ENCODE results near the gene TIAM2.

TIAM2 gene

GRCh38 chr6:155291291-155291690, 296.2 kb downstream of the TIAM2 start:
- no peak for DNase-seq (ENCODE audit: low read depth)
- no peak overlapping the region for H3K4me3 ChIP-seq (ENCODE audit: low read depth, low read length)

DNA sequence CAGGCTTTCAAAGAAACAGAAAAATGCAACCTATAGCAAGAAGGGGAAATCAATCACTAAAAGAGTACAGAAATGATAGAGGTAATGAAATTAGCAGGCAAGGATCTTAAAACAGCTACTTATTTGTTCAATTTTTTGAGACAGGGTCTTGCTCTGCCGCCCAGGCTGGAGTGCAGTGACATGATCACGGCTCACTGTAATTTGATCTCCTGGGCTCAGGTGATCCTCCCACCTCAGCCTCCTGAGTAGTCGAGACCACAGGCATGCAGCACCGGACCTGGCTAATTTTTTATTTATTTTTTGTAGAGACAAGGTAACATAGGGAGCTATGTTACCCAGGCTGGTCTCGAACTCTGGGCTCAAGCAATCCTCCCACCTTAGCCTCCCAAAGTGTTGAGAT, 297.6 kb downstream of the TIAM2 start:
- H3K4me3 ChIP-seq (ENCODE audit: low read depth, low read length): no peak overlapping the region
- DNase-seq (ENCODE audit: low read depth): no peak
- TF ChIP-seq CTCF (IDR thresholded peaks at IDR 0.05; ENCODE audit: low read depth, low read length, missing control alignments): no peak

More at GRCh38 chr6:155291291-155291690, 296.2 kb downstream of the TIAM2 start:
- no peak for TF ChIP-seq CTCF (IDR thresholded peaks at IDR 0.05; ENCODE audit: low read depth, low read length, missing control alignments)

DNA sequence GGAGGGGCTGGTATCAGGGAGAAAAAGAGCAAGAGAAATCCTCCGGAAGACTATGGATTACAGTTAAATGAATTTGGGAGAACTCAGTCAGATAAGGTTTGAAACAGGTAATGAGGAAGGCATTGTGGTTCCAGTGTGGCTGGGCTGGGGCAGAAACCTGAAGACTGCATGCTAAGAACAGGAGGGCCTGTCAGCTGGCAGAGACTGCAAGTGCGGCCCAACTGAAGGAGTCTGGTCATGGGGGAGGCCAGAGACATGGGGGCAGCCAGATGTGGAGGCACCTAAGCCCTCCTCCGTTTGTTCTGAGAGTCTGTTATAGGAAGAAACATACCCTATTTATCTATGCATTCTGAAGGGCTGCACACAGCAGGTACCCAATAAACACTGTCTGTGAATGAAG, 302.6 kb downstream of the TIAM2 start:
- TF ChIP-seq CTCF (IDR thresholded peaks at IDR 0.05; ENCODE audit: low read depth, low read length, missing control alignments): no peak
- no peak for DNase-seq (ENCODE audit: low read depth)
- H3K4me3 ChIP-seq (ENCODE audit: low read depth, low read length): no peak overlapping the region

DNA sequence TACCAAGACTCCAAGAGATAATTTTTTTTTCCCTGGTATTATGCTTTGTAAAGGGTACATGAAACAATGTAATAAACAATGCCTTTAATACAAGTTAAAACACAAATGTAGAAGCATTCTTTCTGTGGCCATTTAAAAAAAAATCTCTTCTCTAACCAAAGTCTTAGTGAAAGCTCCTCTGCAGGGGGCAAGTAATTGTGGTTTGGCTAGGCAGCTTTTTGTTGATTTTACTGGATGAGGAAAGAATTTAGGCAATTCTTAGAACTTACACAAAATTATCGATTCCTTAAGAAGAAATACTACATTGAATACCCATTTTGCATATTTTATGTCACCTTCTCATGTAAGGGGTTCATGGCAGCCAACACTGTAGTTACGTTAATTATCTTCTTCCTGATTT, 306.8 kb downstream of the TIAM2 start:
- no peak for DNase-seq (ENCODE audit: low read depth)
- H3K4me3 ChIP-seq (ENCODE audit: low read depth, low read length): no peak overlapping the region
- TF ChIP-seq CTCF (IDR thresholded peaks at IDR 0.05; ENCODE audit: low read depth, low read length, missing control alignments): no peak

DNA sequence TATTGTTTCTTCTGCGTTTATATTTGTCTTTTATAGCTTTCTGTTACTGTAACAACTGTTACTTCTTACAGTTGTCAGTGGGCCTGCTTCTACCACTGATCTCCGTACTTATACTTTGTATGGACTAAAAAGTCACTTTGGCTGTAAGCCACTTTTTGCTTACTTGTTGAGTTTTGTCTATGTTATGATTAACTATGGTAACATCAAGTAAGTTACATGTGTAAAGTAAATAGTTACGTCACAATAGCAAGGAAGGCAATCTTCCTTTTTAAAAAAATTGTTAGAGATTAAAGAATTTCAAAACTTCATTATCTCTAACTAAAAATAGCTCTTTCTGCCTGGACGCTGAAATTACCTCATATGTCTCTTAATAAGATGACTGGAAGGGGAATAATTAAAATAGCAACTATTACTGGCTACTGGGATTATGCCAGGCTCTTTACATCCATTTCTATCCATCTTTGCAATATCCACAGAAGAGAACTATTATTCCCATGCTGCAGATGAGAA, 308.3 kb downstream of the TIAM2 start:
- no peak for TF ChIP-seq CTCF (IDR thresholded peaks at IDR 0.05; ENCODE audit: low read depth, low read length, missing control alignments)
- DNase-seq (ENCODE audit: low read depth): no peak
- no peak overlapping the region for H3K4me3 ChIP-seq (ENCODE audit: low read depth, low read length)

DNA sequence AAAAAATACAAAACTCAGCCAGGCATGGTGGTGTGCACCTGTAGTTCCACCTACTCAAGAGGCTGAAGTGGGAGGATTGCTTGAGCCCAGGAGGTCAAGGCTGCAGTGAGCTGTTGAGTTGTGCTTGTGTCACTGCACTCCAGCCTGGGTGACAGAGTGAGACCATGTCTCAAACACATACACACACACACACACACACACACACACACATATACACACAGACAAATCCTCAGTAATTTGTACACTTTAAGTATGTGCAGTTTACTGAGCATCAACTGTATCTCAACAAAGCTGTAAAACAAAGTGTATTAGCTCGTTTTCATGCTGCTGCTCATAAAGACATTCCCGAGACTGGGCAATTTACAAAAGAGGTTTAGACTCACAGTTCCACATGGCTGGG, 311.8 kb downstream of the TIAM2 start:
- no peak for DNase-seq (ENCODE audit: low read depth)
- no peak for TF ChIP-seq CTCF (IDR thresholded peaks at IDR 0.05; ENCODE audit: low read depth, low read length, missing control alignments)
- no peak overlapping the region for H3K4me3 ChIP-seq (ENCODE audit: low read depth, low read length)
